HFF-Myc (cell line): ENCODE results near the gene NRIP3.
"Not testable (repeated sequence)": the region's sequence is repeated elsewhere in the genome, so short reads cannot be mapped to it uniquely, and the experiment has no call there.

ENCODE experiments used
- DNase-seq: peaks from one replicate; pipeline ENCODE4 v3.0.0-alpha.2; 2011; ENCODE audit warnings: low read depth; ENCODE audit errors: extremely low read depth
- H3K4me3 ChIP-seq: replicated peaks from 2 replicates; pipeline ENCODE4 v1.5.1; 2011; ENCODE audit warnings: low read depth, mild to moderate bottlenecking, control low read depth, low read length
- CTCF ChIP-seq: IDR thresholded peaks from 2 replicates; pipeline ENCODE4 v1.5.1; 2012; ENCODE audit warnings: mild to moderate bottlenecking, low read depth, low read length, control low read depth; ENCODE audit errors: missing control alignments

The NRIP3 gene

GRCh38 chr11:8983552-8983951, 20.2 kb downstream of the NRIP3 start:
- no peak for TF ChIP-seq CTCF
- no peak overlapping the region for H3K4me3 ChIP-seq

GRCh38 chr11:8980485-8980884, 23.3 kb downstream of the NRIP3 start:
- TF ChIP-seq CTCF, result no peak
- H3K4me3 ChIP-seq, result no peak overlapping the region
- no peak for DNase-seq

More at GRCh38 chr11:8983552-8983951, 20.2 kb downstream of the NRIP3 start:
- no peak for DNase-seq

GRCh38 chr11:8979365-8979764, 24.4 kb downstream of the NRIP3 start:
- not testable (repeated sequence) for H3K4me3 ChIP-seq, DNase-seq

GRCh38 chr11:8973121-8973520, 30.7 kb downstream of the NRIP3 start:
- DNase-seq, result no peak
- no peak for TF ChIP-seq CTCF
- no peak overlapping the region for H3K4me3 ChIP-seq

- no peak overlapping the region for H3K4me3 ChIP-seq
- no peak for TF ChIP-seq CTCF
- DNase-seq, result no peak
Observed at GRCh38 chr11:8971924-8972316, 31.9 kb downstream of the NRIP3 start.

- H3K4me3 ChIP-seq, result no peak overlapping the region
- TF ChIP-seq CTCF, result no peak
- no peak for DNase-seq
Observed at GRCh38 chr11:8971196-8971923, 32.4 kb downstream of the NRIP3 start.

GRCh38 chr11:8967184-8967583, 36.6 kb downstream of the NRIP3 start:
- no peak for TF ChIP-seq CTCF
- DNase-seq, result no peak
- no peak overlapping the region for H3K4me3 ChIP-seq
